ENCODE results near the gene NPAS3.

Gene NPAS3

GRCh38 chr14:33290641-33291040, 352.0 kb downstream of the NPAS3 start:
- no peak for TF ChIP-seq CTCF (IDR thresholded peaks at IDR 0.05; ENCODE audit: insufficient read depth, low read depth, low read length, missing control alignments)
- no peak for DNase-seq (ENCODE audit: low read depth)
- H3K4me3 ChIP-seq (ENCODE audit: low read depth, low read length) = no peak overlapping the region

GRCh38 chr14:33291529-33292104, 352.9 kb downstream of the NPAS3 start:
- no peak for DNase-seq (ENCODE audit: low read depth)
- H3K4me3 ChIP-seq (ENCODE audit: low read depth, low read length) = no peak overlapping the region
- no peak for TF ChIP-seq CTCF (IDR thresholded peaks at IDR 0.05; ENCODE audit: insufficient read depth, low read depth, low read length, missing control alignments)

GRCh38 chr14:33294419-33294818, 355.7 kb downstream of the NPAS3 start:
- no peak for TF ChIP-seq CTCF (IDR thresholded peaks at IDR 0.05; ENCODE audit: insufficient read depth, low read depth, low read length, missing control alignments)
- H3K4me3 ChIP-seq (ENCODE audit: low read depth, low read length) = no peak overlapping the region
- DNase-seq (ENCODE audit: low read depth) = no peak

GRCh38 chr14:33297565-33297964, 358.9 kb downstream of the NPAS3 start:
- no peak overlapping the region for H3K4me3 ChIP-seq (ENCODE audit: low read depth, low read length)
- no peak for DNase-seq (ENCODE audit: low read depth)
- no peak for TF ChIP-seq CTCF (IDR thresholded peaks at IDR 0.05; ENCODE audit: insufficient read depth, low read depth, low read length, missing control alignments)

GRCh38 chr14:33307691-33308251, 369.1 kb downstream of the NPAS3 start:
- no peak overlapping the region for H3K4me3 ChIP-seq (ENCODE audit: low read depth, low read length)
- no peak for TF ChIP-seq CTCF (IDR thresholded peaks at IDR 0.05; ENCODE audit: insufficient read depth, low read depth, low read length, missing control alignments)
- no peak for DNase-seq (ENCODE audit: low read depth)

GRCh38 chr14:33309106-33309505, 370.4 kb downstream of the NPAS3 start:
- TF ChIP-seq CTCF (IDR thresholded peaks at IDR 0.05; ENCODE audit: insufficient read depth, low read depth, low read length, missing control alignments) = no peak
- H3K4me3 ChIP-seq (ENCODE audit: low read depth, low read length) = no peak overlapping the region
- no peak for DNase-seq (ENCODE audit: low read depth)

- H3K4me3 ChIP-seq (ENCODE audit: low read depth, low read length) = no peak overlapping the region
- no peak for TF ChIP-seq CTCF (IDR thresholded peaks at IDR 0.05; ENCODE audit: insufficient read depth, low read depth, low read length, missing control alignments)
- DNase-seq (ENCODE audit: low read depth) = no peak
These were observed 376.5 kb downstream of the NPAS3 start for GRCh38 chr14:33315217-33315616.
